ENCODE measurements around the gene NCAPH2. TPM values are rescaled to one million over a fixed set of nuclear protein-coding genes. Genes with fewer than 3 reads are reported as not detected.
A peak's percentile ranks its signal among the peaks of the same experiment; 100 is the strongest.

NCAPH2 gene
- total RNA-seq, 1 experiment from 2014 or later = 86.5 TPM

DNA sequence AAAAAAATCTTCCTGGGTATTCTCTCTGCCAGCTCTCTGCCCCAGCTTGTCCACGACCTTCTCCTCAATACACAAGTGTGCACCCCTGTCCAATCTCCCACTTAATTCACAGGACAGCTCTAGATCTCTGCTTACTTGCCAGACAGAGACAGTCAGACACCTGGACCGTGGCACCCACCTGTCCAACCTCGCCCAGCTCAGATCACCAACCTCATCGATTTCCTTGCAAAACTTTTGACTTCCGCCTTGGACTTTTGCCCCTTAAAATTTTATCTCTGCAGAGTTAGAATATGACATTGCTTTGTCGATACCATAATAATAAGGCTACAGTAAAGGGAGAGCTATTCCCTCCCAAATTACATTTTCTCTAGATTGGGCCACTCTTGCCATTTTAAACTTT is 10.9 kb upstream of the NCAPH2 start:
- Histone ChIP-seq H3K36me3 (replicated peaks; ENCODE audit: control insufficient read depth, insufficient read depth, low read length) (no peaks in the 10 kb centered on the region), H3K27me3 (ENCODE audit: control insufficient read depth, insufficient read depth, low read length) (no peaks in the 10 kb centered on the region), H3K4me3 (ENCODE audit: insufficient read depth, low read depth, low read length) (no peak overlapping the region)
- DNase-seq = no peak

DNA sequence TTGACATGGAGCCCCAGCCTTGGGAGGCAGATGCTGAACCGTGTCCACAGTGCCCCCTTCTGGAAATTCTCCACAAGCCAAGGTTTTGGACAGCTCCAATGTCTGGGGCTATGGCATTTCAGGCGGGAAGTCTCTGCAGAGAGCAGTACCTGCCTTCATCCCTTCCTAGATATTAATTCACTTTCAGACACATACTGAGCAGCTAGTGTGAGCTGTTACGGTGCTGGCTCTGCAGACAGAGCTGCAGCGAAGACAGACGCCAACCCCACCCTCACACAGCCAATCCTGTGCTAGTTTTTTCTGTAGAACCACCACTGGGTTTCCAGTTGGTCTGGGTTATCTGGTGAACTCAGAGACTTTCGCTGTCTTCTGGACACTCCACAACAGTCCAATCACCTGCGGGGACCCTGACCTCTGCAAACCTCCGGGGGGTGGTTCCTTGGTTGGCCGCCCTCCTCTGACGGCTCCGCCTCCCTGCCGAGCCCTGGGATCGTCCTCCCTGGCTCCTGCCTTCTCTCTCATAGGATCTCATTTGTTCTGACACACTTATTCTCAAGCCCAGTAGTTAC is 9.6 kb upstream of the NCAPH2 start:
- Histone ChIP-seq H3K27me3 (ENCODE audit: control insufficient read depth, insufficient read depth, low read length) (no peaks in the 10 kb centered on the region), H3K4me3 (ENCODE audit: insufficient read depth, low read depth, low read length) (no peak overlapping the region), H3K36me3 (replicated peaks; ENCODE audit: control insufficient read depth, insufficient read depth, low read length) (no peaks in the 10 kb centered on the region)
- peak; percentile 90 for DNase-seq

DNA sequence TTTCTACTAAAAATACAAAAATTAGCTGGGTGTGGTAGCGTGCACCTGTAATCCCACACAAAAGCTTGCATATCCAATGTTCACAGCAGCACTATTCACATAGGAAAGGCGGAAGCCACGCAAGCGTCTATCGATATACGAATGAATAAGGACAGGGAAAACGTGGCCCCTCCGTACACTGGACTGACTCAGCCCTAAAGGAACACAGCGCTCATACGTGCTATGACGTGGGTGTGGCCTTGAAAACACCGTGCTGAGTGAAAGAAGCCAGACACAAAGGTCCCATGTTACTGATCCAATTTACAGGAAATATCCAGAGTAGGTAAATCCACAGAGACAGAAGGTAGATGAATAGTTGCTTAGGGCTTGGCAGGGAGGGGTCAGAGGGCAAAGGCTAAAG is 7.6 kb upstream of the NCAPH2 start:
- Histone ChIP-seq H3K27me3 (ENCODE audit: control insufficient read depth, insufficient read depth, low read length) (no peaks in the 10 kb centered on the region), H3K4me3 (ENCODE audit: insufficient read depth, low read depth, low read length) (no peak overlapping the region), H3K36me3 (replicated peaks; ENCODE audit: control insufficient read depth, insufficient read depth, low read length) (no peaks in the 10 kb centered on the region; the same call in 1 of the 2 replicates)
- DNase-seq = no peak

DNA sequence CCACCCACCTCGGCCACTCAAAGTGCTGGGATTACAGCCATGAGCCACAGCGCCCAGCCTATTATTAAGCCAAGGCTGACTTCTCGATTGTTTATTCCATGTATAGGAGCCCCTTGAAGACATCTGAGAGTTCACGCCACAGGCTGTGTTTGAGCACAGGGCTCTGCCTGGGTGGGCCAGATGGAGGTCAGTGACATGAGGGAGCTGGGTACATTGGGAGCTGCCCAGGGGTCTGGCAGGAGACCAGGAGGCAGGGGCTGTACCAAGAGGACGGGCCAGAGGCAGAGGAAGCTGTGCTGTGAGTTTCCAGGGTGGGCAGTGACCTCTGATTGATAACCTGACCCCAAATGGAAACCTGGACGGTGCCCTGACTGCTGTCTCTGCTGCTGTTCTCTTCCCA is 5.9 kb upstream of the NCAPH2 start:
- H3K4me3 ChIP-seq (ENCODE audit: insufficient read depth, low read depth, low read length) = no peak overlapping the region
- no peaks in the 10 kb centered on the region for H3K27me3 ChIP-seq (ENCODE audit: control insufficient read depth, insufficient read depth, low read length)
- no peaks in the 10 kb centered on the region; the same call in 1 of the 2 replicates for H3K36me3 ChIP-seq (replicated peaks; ENCODE audit: control insufficient read depth, insufficient read depth, low read length)
- no peak for DNase-seq

DNA sequence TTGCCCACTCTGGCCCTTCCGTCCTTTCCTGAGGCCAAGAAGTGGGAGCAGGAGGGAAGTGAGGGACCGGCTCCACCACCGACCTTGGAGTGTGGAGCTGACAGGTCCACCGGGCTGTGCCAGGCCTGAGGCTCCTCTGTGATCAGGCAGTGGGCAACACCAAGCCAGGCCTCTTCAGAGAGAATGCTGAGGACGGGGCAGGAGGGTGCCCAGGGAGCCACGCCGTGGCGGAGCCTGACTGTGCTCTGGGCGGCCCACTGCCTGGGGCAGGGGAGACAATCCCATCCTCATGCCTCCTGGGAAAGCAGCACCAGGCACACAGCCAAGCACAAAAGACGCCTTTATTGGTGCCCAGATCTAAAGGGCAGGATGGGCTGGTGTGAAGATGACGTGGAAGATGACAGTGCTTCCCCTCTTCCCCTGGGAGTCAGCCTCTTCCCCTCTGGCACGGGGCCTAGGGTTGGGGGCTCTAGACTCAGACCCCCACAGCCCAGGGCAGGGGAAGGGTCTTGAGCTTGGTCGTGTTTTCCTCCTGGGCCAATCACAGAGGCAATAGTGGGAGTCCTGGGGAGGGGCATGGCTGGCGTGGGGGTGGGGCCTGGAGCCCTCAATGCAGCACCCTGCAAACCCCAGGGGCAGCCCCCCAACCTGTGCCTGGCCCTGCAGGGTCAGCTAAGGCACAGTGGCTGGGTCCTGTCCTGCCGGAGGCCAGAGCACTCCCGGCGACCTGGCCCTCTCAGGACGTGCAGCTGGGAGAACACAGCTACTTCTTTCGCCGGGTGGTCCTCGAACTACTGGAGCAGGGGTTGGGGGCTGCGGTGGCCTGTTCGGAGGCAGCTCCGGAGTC is 5.2 kb upstream of the NCAPH2 start:
- no peak for DNase-seq
- Histone ChIP-seq H3K27me3 (ENCODE audit: control insufficient read depth, insufficient read depth, low read length) (no peaks in the 10 kb centered on the region), H3K36me3 (replicated peaks; ENCODE audit: control insufficient read depth, insufficient read depth, low read length) (no peaks in the 10 kb centered on the region; the same call in 1 of the 2 replicates), H3K4me3 (ENCODE audit: insufficient read depth, low read depth, low read length) (no peak overlapping the region)

DNA sequence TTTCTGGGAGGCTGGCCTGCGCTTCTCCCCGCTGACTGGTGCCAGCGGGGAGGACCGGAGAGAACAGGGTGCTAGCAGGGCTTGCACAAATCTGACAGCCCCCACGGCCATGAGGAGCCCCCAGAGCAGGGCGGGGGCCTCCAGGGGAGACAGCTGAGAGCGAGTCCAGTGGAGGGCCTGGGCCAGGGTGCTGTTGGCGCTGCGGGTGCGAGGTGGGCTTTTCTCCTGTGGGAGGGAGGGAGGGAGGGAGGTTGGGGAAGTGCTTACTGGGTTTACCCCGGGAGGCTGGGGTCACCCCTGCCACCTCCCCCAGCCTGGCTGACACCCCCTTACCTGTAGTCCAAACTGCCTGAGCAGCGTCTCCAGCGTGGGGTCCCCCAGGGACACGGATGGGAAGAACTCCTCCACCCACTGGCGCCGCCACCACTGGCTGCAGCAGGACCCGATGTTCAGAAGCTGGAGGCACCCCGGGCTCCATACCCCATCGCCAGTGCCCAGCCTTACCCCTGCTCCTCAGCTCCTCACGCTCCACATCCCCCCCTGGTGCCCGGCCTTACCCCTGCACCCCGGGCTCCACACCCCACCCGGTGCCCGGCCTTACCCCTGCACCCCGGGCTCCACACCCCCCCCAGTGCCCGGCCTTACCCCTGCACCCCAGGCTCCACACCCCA is 4.4 kb upstream of the NCAPH2 start:
- H3K36me3 ChIP-seq (replicated peaks; ENCODE audit: control insufficient read depth, insufficient read depth, low read length) = no peaks in the 10 kb centered on the region; the same call in 1 of the 2 replicates
- DNase-seq = peak; percentile 81
- no peaks in the 10 kb centered on the region for H3K27me3 ChIP-seq (ENCODE audit: control insufficient read depth, insufficient read depth, low read length)
- no peak overlapping the region for H3K4me3 ChIP-seq (ENCODE audit: insufficient read depth, low read depth, low read length)

DNA sequence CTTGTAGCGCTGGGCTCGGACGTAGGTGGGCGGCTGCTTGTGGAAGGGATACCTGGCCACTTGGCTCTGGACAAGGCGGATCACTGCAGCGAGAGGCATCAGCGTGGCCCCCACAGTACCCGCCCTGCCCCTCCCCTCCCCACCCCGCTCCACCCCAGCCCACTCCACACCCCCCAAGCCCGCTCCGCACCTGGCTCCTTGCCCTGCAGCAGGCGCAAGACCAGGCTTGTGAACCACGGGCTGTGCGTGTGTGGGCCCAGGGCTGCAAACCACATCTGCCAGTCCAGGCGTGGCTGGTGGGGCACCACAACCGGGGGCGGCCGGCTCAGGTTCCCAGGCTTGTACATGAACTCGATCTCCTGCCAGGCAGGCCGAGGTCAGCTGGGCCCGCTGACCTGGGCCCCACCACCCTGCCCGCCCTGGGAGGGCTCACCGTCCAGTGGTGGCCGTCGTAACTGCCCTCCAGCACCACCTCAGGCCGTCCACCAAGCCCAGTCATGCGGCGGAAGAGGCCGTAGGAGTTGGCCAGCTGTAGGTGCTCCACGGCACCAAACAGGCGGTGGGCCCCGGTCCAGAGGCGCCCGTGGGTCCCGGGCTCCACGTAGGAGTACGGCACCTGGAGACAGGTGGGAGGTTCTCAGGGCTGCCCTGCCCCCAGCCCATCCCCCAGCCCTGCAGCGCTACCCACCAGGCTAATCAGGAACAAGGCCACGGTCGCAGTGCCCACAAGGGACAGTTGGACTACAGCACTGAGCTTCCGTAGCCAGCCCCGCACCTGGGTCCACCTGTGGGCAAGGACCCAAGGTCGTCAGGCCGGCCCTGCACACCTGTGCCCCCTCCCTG is 3.4 kb upstream of the NCAPH2 start:
- Histone ChIP-seq H3K36me3 (replicated peaks; ENCODE audit: control insufficient read depth, insufficient read depth, low read length) (no peaks in the 10 kb centered on the region; the same call in 1 of the 2 replicates), H3K27me3 (ENCODE audit: control insufficient read depth, insufficient read depth, low read length) (no peaks in the 10 kb centered on the region), H3K4me3 (ENCODE audit: insufficient read depth, low read depth, low read length) (no peak overlapping the region)
- DNase-seq = no peak

DNA sequence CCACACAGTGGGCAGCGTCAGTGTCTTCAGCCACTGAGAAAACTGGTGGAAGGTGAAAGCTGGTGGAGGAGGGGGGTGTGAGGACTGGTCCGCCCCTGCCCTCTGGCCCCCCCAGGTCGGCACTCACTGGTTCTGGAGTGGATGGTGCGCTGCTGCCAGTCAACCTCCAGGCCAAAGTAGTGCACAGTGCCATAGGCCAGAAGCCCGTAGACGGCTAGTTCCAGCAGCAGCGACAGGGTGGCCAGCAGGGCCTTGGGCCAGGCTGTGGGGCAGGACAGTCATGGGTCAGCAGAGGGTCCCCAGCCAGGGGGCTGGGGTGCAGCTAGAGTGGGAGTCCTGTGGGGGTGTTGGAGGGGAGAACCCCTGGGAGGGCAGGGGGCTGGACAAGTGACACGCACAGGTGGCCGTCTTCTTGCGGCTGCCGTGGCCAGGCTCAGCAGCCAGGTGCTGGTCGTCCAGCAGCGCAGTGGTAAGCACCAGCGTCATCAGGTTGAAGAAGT is 2.7 kb upstream of the NCAPH2 start:
- no peaks in the 10 kb centered on the region for H3K27me3 ChIP-seq (ENCODE audit: control insufficient read depth, insufficient read depth, low read length)
- no peak overlapping the region for H3K4me3 ChIP-seq (ENCODE audit: insufficient read depth, low read depth, low read length)
- no peaks in the 10 kb centered on the region; the same call in 1 of the 2 replicates for H3K36me3 ChIP-seq (replicated peaks; ENCODE audit: control insufficient read depth, insufficient read depth, low read length)
- no peak for DNase-seq

DNA sequence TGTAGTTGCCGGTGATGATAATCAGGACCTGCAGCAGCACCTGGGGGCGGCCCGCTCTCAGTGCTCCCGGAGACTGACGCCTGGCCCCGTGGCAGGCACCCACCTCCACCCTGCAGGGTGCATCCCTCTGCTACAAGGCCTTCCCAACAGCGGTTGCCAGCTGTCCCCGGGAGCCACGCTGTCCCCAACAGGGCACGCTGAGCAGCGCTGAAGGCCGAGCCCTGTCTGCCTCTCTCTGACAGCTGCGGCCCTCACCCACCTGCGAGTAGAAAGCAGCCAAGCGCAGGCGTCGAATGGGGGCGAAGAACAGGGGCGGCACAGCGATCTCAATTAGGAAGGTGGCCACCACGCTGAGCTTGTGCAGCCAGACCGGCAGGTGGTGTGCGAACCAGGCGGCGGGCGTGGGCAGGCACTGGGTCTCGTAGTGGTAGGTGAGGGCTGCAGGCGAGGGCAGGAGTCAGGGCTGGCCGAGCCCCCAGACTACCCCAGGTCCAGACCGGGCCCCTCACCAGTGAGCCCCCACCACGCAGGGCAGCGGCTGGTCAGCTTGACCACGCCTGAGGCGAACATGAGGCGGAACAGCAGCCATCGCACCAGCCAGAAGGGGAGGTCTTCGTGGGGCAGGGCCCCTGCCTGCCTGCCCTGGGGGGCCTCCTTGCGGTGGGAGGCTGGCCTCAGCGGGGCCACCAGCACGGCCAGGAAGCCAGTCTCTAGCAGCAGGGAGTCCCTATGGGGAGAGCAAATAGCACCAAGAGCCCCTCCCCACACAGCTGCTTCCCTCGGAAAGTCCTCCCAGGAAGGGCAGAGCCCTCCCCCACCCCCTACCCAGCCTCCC is 2.0 kb upstream of the NCAPH2 start:
- no peaks in the 10 kb centered on the region for H3K27me3 ChIP-seq (ENCODE audit: control insufficient read depth, insufficient read depth, low read length)
- no peak overlapping the region for H3K4me3 ChIP-seq (ENCODE audit: insufficient read depth, low read depth, low read length)
- DNase-seq = peak; percentile 62
- H3K36me3 ChIP-seq (replicated peaks; ENCODE audit: control insufficient read depth, insufficient read depth, low read length) = no peaks in the 10 kb centered on the region; the same call in 1 of the 2 replicates

DNA sequence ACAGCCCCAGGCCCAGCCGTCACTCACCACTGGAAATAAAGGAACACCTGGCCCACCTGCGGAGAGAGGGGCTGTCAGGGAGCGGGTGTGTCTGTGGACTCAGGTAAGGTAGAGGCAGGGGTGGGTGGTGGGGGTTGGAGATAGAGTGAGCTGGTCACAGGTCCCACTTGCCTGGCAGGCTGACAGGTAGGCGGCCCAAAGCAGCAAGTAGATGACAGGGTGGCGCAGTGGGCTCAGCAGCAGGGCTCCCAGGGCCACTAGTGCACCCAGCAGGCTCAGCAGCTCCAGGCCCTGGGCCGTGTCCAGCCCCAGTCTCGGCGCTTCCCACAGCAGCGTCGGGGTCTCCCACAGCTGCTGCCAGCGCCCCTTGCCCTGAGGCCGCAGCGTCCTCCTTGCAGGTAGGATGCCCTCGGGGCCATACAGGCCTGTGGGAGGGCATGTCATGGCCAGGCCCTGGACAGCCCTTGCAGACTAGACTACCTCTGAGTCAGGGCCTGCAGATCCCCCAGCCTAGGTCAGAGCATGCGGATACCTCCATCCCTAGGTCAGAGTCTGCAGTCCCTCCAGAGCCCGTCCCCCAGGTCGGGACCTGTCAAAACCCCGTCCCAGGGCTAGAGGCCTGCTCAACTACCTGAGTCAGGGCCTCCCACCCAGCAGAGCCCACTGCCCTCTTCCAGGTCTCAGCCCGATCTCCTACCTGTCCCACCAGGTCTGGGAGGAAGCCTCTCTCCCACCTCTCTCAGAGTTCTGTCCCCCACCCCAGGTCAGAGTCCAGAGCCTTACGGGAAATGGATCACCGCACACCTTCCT is 1.2 kb upstream of the NCAPH2 start:
- peak; percentile 83 for DNase-seq
- Histone ChIP-seq H3K27me3 (ENCODE audit: control insufficient read depth, insufficient read depth, low read length) (no peaks in the 10 kb centered on the region), H3K4me3 (ENCODE audit: insufficient read depth, low read depth, low read length) (peak overlapping the region; percentile 88), H3K36me3 (replicated peaks; ENCODE audit: control insufficient read depth, insufficient read depth, low read length) (no peaks in the 10 kb centered on the region; the same call in 1 of the 2 replicates)

DNA sequence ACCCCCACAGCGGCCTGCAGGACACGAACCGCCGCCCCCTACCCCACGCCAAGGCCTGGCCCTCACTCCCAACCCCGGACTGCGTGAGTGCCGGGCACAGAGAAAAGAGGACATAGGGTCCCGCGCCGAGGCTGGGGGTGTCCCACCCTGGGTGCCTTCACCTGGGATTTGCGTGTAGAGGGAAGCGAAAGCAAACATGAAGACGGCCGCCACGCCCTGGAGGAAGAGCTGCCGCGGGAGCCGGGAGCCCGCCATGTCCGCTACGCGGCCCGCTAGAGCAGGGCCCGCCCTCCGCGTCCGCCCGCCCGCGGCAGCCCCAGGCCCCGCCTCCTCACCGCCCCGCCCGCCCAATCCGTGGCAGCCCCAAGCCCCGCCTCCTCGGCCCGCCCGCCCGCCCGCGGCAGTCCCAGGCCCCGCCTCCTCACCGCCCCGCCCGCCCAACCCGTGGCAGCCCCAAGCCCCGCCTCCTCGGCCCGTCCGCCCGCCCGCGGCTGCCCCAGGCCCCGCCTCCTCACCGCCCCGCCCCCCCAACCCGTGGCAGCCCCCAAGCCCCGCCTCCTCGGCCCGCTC is 518 bp upstream of the NCAPH2 start, which contains the start of gene LMF2:
LMF2 (minus strand) TSS at position 282 of the 570 bp plus-strand sequence; CDS start at position 255, 27 bp downstream.
- DNase-seq = peak; percentile 100
- Histone ChIP-seq H3K4me3 (ENCODE audit: insufficient read depth, low read depth, low read length) (peak within 1 kb of the TSS; percentile 88), H3K36me3 (replicated peaks; ENCODE audit: control insufficient read depth, insufficient read depth, low read length) (no peaks in the 10 kb centered on the region; the same call in 1 of the 2 replicates), H3K27me3 (ENCODE audit: control insufficient read depth, insufficient read depth, low read length) (no peaks in the 10 kb centered on the region)

DNA sequence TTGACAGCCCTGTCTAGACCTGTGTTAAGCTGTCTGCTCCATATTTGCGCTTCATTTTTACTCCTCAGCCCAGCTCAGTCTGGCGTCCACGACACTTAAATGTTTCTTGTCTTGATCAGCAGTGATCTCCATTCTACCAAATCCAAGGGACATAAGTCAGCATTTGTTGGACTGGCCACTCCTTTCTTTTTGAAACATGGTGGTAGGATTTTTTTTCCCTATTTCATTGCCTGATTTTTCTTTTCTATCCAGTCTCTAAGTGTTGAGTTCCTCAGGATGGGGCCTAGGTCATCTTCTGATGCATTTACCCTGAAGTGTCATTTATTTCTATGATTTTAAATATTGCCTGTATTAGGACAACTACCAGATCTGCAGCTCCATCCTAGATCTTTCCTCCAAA is 873 bp downstream of the NCAPH2 start:
- no peak for DNase-seq
- H3K36me3 ChIP-seq (replicated peaks; ENCODE audit: control insufficient read depth, insufficient read depth, low read length) = no peaks in the 10 kb centered on the region; the same call in 1 of the 2 replicates
- peak overlapping the region; percentile 77 for H3K4me3 ChIP-seq (ENCODE audit: insufficient read depth, low read depth, low read length)
- no peaks in the 10 kb centered on the region for H3K27me3 ChIP-seq (ENCODE audit: control insufficient read depth, insufficient read depth, low read length)
